PC-3 (cell line): ENCODE results near the gene DGKG.

Experiments
- CTCF ChIP-seq: fragments of 300-600 bp; sonication (generic); conservative IDR thresholded peaks from 2 replicates; pipeline ENCODE4 v1.5.1; 2017; ENCODE audit warnings: antibody characterized with exemption, low read depth, mild to moderate bottlenecking, low read length
- EZH2 ChIP-seq: fragments of 300-600 bp; sonication (generic); IDR thresholded peaks from one replicate; pipeline ENCODE4 v1.6.1; 2017; ENCODE audit warnings: antibody characterized with exemption, mild to moderate bottlenecking, low read length; ENCODE audit not compliant: unreplicated experiment
- EZH2phosphoT487 ChIP-seq: fragments of 300-600 bp; sonication (generic); IDR thresholded peaks from 2 replicates; pipeline ENCODE4 v1.6.1; 2018; ENCODE audit warnings: mild to moderate bottlenecking, antibody characterized with exemption, low read length, borderline replicate concordance

GRCh38 chr3:186286114-186286513 lies 75.9 kb downstream of the DGKG start:
- no peak for TF ChIP-seq CTCF
- no peak for TF ChIP-seq EZH2
- TF ChIP-seq EZH2phosphoT487 = no peak
